SU-DHL-6 (cell line): ENCODE data around the gene MAGI3.
"Not testable (repeated sequence)": the region's sequence is repeated elsewhere in the genome, so short reads cannot be mapped to it uniquely, and the experiment has no call there.

ENCODE experiments used
- H2AFZ ChIP-seq: fragments of 200-600 bp; sonication (generic); 2 replicates; pipeline ENCODE4 v1.6.1; 2014; ENCODE audit warnings: low read depth, mild to moderate bottlenecking, moderate library complexity, mixed read lengths, antibody characterized with exemption, low read length; ENCODE audit not compliant: severe bottlenecking
- H3F3A ChIP-seq: fragments of 200-600 bp; shearing (Covaris generic); 2 replicates; pipeline ENCODE4 v1.6.0; 2016; ENCODE audit warnings: antibody characterized with exemption, mild to moderate bottlenecking; ENCODE audit not compliant: insufficient read depth
- H3K27ac ChIP-seq: fragments of 200-600 bp; sonication (generic); 2 replicates; pipeline ENCODE4 v1.5.1; 2016; ENCODE audit warnings: low read depth, mild to moderate bottlenecking, low read length, moderate library complexity, mixed read lengths
- H3K27me3 ChIP-seq: fragments of 200-600 bp; sonication (generic), shearing (Covaris generic); 2 replicates; pipeline ENCODE4 v1.6.0; 2014; ENCODE audit warnings: mild to moderate bottlenecking, low read length
- H3K36me3 ChIP-seq: fragments of 200-600 bp; sonication (generic); 2 replicates; pipeline ENCODE4 v1.6.1; 2014; ENCODE audit warnings: mild to moderate bottlenecking, low read length, mixed read lengths
- H3K4me2 ChIP-seq: fragments of 300-600, 200-600 bp; shearing (Covaris generic), sonication (generic); 2 replicates; pipeline ENCODE4 v1.6.0; 2014; ENCODE audit warnings: low read length, low read depth, mild to moderate bottlenecking; ENCODE audit not compliant: poor library complexity, severe bottlenecking
- H3K4me3 ChIP-seq: fragments of 200-600 bp; sonication (generic); 2 replicates; pipeline ENCODE4 v1.5.1; 2014; ENCODE audit warnings: antibody characterized with exemption, low read length, mild to moderate bottlenecking, mixed read lengths; ENCODE audit not compliant: insufficient read depth, poor library complexity, severe bottlenecking
- H3K79me2 ChIP-seq: fragments of 200-600 bp; sonication (generic); 2 replicates; pipeline ENCODE4 v1.6.1; 2014; ENCODE audit warnings: mild to moderate bottlenecking, low read length, moderate library complexity; ENCODE audit not compliant: insufficient read depth
- H3K9ac ChIP-seq: fragments of 200-600 bp; sonication (generic); 2 replicates; pipeline ENCODE4 v1.7.0; 2014; ENCODE audit warnings: mild to moderate bottlenecking, low read length
- H3K9me2 ChIP-seq: fragments of 200-600 bp; sonication (generic); replicated peaks from 2 replicates; pipeline ENCODE4 v1.6.1; 2014; ENCODE audit warnings: low read length; ENCODE audit not compliant: insufficient read depth
- H3K9me3 ChIP-seq: fragments of 200-600 bp; sonication (generic); 2 replicates; pipeline ENCODE4 v1.6.1; 2014; ENCODE audit warnings: low read length, mixed read lengths; ENCODE audit not compliant: insufficient read depth
- H4K20me1 ChIP-seq: fragments of 200-600 bp; sonication (generic); 2 replicates; pipeline ENCODE4 v1.6.1; 2014; ENCODE audit warnings: low read depth, mild to moderate bottlenecking, antibody characterized with exemption, low read length, moderate library complexity, mixed read lengths
- EZH2phosphoT487 ChIP-seq: fragments of 200-600 bp; sonication (generic), shearing (Covaris generic); conservative IDR thresholded peaks from 2 replicates; pipeline ENCODE4 v1.6.1; 2018; ENCODE audit warnings: mild to moderate bottlenecking, antibody characterized with exemption, low read length, moderate library complexity, mixed read lengths
- TF ChIP-seq, protein P1 (sequence below): fragments of 200-600 bp; sonication (generic); IDR thresholded peaks from one replicate; pipeline ENCODE4 v1.5.1; 2017; ENCODE audit warnings: antibody characterized with exemption, mild to moderate bottlenecking, low read length, moderate library complexity; ENCODE audit not compliant: insufficient read depth, poor library complexity, severe bottlenecking

MAGI3 gene

DNA sequence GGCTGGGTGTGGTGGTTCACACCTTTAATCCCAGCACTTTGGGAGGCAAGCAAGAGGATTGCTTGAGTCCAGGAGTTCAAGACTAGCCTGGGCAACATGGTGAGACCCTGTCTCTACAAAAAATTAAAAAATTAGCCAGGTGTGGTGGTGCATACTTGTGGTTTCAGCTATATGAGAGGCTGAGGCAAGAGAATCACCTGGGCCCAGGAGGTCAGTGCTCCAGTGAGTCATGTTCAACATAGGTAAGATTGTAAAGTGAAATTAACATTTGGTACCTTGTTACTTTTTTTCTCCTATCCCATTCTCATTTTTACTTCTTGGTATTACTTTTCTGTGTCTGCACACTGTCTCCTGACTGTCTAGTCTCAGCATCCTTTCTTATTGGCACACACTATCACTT lies 19.0 kb downstream of the MAGI3 start:
- Histone ChIP-seq H3K9me3 (no peaks in the 10 kb centered on the region), H4K20me1 (peaks cover 4% of the 10 kb centered on the region; the same call in 1 of the 2 replicates), H3K4me2 (no peak overlapping the region), H3K9ac (no peak overlapping the region), H3F3A (no peaks in the 10 kb centered on the region), H3K27ac (no peak overlapping the region), H3K79me2 (no peaks in the 10 kb centered on the region), H3K9me2 (no peaks in the 10 kb centered on the region), H2AFZ (no peak overlapping the region), H3K36me3 (no peaks in the 10 kb centered on the region), H3K27me3 (no peaks in the 10 kb centered on the region), H3K4me3 (no peak overlapping the region)
- TF ChIP-seq, protein P1, sequence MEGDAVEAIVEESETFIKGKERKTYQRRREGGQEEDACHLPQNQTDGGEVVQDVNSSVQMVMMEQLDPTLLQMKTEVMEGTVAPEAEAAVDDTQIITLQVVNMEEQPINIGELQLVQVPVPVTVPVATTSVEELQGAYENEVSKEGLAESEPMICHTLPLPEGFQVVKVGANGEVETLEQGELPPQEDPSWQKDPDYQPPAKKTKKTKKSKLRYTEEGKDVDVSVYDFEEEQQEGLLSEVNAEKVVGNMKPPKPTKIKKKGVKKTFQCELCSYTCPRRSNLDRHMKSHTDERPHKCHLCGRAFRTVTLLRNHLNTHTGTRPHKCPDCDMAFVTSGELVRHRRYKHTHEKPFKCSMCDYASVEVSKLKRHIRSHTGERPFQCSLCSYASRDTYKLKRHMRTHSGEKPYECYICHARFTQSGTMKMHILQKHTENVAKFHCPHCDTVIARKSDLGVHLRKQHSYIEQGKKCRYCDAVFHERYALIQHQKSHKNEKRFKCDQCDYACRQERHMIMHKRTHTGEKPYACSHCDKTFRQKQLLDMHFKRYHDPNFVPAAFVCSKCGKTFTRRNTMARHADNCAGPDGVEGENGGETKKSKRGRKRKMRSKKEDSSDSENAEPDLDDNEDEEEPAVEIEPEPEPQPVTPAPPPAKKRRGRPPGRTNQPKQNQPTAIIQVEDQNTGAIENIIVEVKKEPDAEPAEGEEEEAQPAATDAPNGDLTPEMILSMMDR: no peak
- no peak for TF ChIP-seq EZH2phosphoT487

- H3K9ac ChIP-seq, H3K4me3 ChIP-seq, H3K9me3 ChIP-seq, H3K36me3 ChIP-seq, H3K9me2 ChIP-seq, H3F3A ChIP-seq, H3K27me3 ChIP-seq, H4K20me1 ChIP-seq, H2AFZ ChIP-seq, H3K4me2 ChIP-seq, H3K27ac ChIP-seq, H3K79me2 ChIP-seq: not testable (repeated sequence)
These were observed 21.7 kb downstream of the MAGI3 start for GRCh38 chr1:113412020-113412419.

- Histone ChIP-seq H3K9me2 (no peaks in the 10 kb centered on the region), H3K27me3 (no peaks in the 10 kb centered on the region), H2AFZ (no peak overlapping the region), H3K27ac (no peak overlapping the region), H3K36me3 (no peaks in the 10 kb centered on the region), H3K9me3 (no peaks in the 10 kb centered on the region), H3K4me3 (no peak overlapping the region), H3F3A (no peaks in the 10 kb centered on the region), H3K9ac (no peak overlapping the region), H3K79me2 (no peaks in the 10 kb centered on the region), H4K20me1 (0 out of 2 replicates have a peak, but pooled peaks cover 3% of the 10 kb centered on the region), H3K4me2 (no peak overlapping the region)
- TF ChIP-seq, protein P1: no peak
- no peak for TF ChIP-seq EZH2phosphoT487
These were observed 25.2 kb downstream of the MAGI3 start for GRCh38 chr1:113415310-113416070.

DNA sequence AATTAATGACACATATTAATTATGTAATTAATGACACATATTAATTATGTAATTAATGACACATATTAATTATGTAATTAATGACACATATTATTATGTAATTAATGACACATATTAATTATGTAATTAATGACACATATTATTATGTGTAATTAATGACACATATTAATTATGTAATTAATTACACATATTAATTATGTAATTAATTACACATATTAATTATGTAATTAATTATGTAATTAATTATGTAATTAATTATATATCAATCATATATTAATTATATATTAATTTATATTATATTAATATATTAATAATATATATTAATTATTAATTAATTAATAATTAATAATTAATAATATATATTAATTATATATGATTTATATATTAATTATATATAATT lies 25.8 kb downstream of the MAGI3 start:
- not testable (repeated sequence) for H3K27ac ChIP-seq, H3K27me3 ChIP-seq, H3K79me2 ChIP-seq, H3K9ac ChIP-seq, H3K36me3 ChIP-seq, H3F3A ChIP-seq, H2AFZ ChIP-seq, H3K4me2 ChIP-seq, H4K20me1 ChIP-seq, H3K9me2 ChIP-seq, H3K4me3 ChIP-seq, H3K9me3 ChIP-seq
